K562 (cell line): ENCODE measurements around the gene ZNF234. TPM values are rescaled to one million over a fixed set of nuclear protein-coding genes. Genes with fewer than 3 reads are reported as not detected.
A peak's percentile ranks its signal among the peaks of the same experiment; 100 is the strongest.

ENCODE experiments used
- BCOR ChIP-seq: fragments of 450-650 bp; IDR thresholded peaks from 2 replicates; pipeline ENCODE4 v1.6.1; 2016
- CHCHD3 ChIP-seq: fragments of 250-450 bp; sonication (Bioruptor Pico); IDR thresholded peaks from 2 replicates; pipeline ENCODE4 v2.1.2; 2022; ENCODE audit warnings: mild to moderate bottlenecking
- CREM ChIP-seq: IDR thresholded peaks from 2 replicates; pipeline ENCODE4 v1.6.1; 2014; ENCODE audit warnings: antibody characterized with exemption, low read depth
- HOXB6 ChIP-seq: fragments of 250-450 bp; sonication (Bioruptor Pico); IDR thresholded peaks from 2 replicates; pipeline ENCODE4 v1.5.1; 2022; ENCODE audit warnings: mild to moderate bottlenecking, borderline replicate concordance
- NCOA6 ChIP-seq: fragments of 450-650 bp; IDR thresholded peaks from 2 replicates; pipeline ENCODE4 v1.6.1; 2017; ENCODE audit warnings: mild to moderate bottlenecking
- RUNX1 ChIP-seq: sonication (generic); IDR thresholded peaks from 2 replicates; pipeline ENCODE4 v1.6.1; 2016; ENCODE audit warnings: antibody characterized with exemption, low read depth
- SIRT6 ChIP-seq: IDR thresholded peaks from one replicate; pipeline ENCODE4 v1.6.1; 2012; ENCODE audit warnings: low read depth, mild to moderate bottlenecking, control low read depth, inconsistent platforms, low read length, moderate library complexity
- SMARCC2 ChIP-seq: fragments of 450-650 bp; IDR thresholded peaks from 2 replicates; pipeline ENCODE4 v1.6.1; 2017; ENCODE audit warnings: antibody characterized with exemption, moderate library complexity, mild to moderate bottlenecking, low read depth
- SREBF1 ChIP-seq: fragments of 150-350 bp; IDR thresholded peaks from 2 replicates; pipeline ENCODE4 v1.6.1; 2014; ENCODE audit warnings: antibody characterized with exemption, low read depth, low read length, borderline replicate concordance
- TFAM ChIP-seq: fragments of 250-450 bp; sonication (Bioruptor Pico); conservative IDR thresholded peaks from 2 replicates; pipeline ENCODE4 v1.5.0; 2021; ENCODE audit warnings: mild to moderate bottlenecking, moderate library complexity
- ZBTB26 ChIP-seq: fragments of 450-650 bp; formaldehyde crosslinking; IDR thresholded peaks from 2 replicates; pipeline ENCODE4 v1.4.0; 2022; ENCODE audit warnings: missing genetic modification characterization
- ZBTB33 ChIP-seq: sonication (generic); formaldehyde crosslinking; IDR thresholded peaks from 2 replicates; pipeline ENCODE4 v1.8.1; 2023; ENCODE audit warnings: mild to moderate bottlenecking, missing genetic modification reagents
- ZFPM2 ChIP-seq: fragments of 250-450 bp; sonication (Bioruptor Pico); IDR thresholded peaks from 2 replicates; pipeline ENCODE4 v1.5.1; 2022; ENCODE audit warnings: mild to moderate bottlenecking
- ZKSCAN1 ChIP-seq: fragments of 150-350 bp; IDR thresholded peaks from 2 replicates; pipeline ENCODE4 v1.6.1; 2016; ENCODE audit warnings: low read depth, low read length
- polyA plus RNA-seq, 8 experiments: library from polyadenylated mRNA; depleted of rRNA in 4 of 8; stranded (reverse) in 5 of 8; unstranded in 3 of 8; fragments of >200 nt; fragmentation: Nextera tagmentation in 2 of 8; fragmentation: Illumina TruSeq in 1 of 8; extraction: Ambion mirVana in 2 of 8; extraction: Trizol in 1 of 8; gene quantifications; 2 replicates each; pipeline versions ENCODE4 v1.2.1 to v1.2.3, GENCODE V29; 2011 to 2014; ENCODE audit warnings: inconsistent platforms in 1 of 8, missing spikeins in 1 of 8
- total RNA-seq, 7 experiments: library from RNA; depleted of rRNA in 6 of 7; stranded (reverse); fragments of >200 nt in 6 of 7; fragmentation: Illumina TruSeq in 2 of 7; extraction: Trizol in 2 of 7; gene quantifications; 2 replicates each; pipeline versions ENCODE4 v1.2.1 to v1.2.3, GENCODE V29; 2011 to 2021; ENCODE audit warnings: low replicate concordance in 1 of 7
- TF ChIP-seq, protein P1 (sequence below), 2 experiments: fragments of 450-650 bp; conservative IDR thresholded peaks; 2 replicates each; pipeline ENCODE4 v1.6.1; 2017; ENCODE audit warnings: mild to moderate bottlenecking in 2 of 2, moderate library complexity in 2 of 2
- TF ChIP-seq, protein P2 (sequence below): fragments of 450-650 bp; IDR thresholded peaks from 2 replicates; pipeline ENCODE4 v1.7.0; 2016; ENCODE audit warnings: borderline replicate concordance

The ZNF234 gene
- total and polyA plus RNA-seq, 9 of the 15 experiments (the other 6 are each of a cell fraction or from before 2014, with no cell fraction given) = 0.82 to 2.9 (median 1.5) TPM

- TF ChIP-seq ZBTB26 (no peak), BCOR (no peak), NCOA6 (no peak), CHCHD3 (CRISPR knock-in tag) (no peak), SREBF1 (no peak), ZKSCAN1 (no peak), SIRT6 (no peak), TFAM (no peak), SMARCC2 (no peak), CREM (peak; percentile 71; the same call in 1 of the 2 replicates), ZBTB33 (CRISPR knock-in tag) (no peak), ZFPM2 (no peak), HOXB6 (CRISPR knock-in tag) (no peak), RUNX1 (no peak)
- TF ChIP-seq, protein P1, sequence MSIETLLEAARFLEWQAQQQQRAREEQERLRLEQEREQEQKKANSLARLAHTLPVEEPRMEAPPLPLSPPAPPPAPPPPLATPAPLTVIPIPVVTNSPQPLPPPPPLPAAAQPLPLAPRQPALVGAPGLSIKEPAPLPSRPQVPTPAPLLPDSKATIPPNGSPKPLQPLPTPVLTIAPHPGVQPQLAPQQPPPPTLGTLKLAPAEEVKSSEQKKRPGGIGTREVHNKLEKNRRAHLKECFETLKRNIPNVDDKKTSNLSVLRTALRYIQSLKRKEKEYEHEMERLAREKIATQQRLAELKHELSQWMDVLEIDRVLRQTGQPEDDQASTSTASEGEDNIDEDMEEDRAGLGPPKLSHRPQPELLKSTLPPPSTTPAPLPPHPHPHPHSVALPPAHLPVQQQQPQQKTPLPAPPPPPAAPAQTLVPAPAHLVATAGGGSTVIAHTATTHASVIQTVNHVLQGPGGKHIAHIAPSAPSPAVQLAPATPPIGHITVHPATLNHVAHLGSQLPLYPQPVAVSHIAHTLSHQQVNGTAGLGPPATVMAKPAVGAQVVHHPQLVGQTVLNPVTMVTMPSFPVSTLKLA (conservative IDR thresholded peaks at IDR 0.05) = peak in 1 of 2 experiments; percentile 35; a peak in 3 of 4 replicates
- TF ChIP-seq, protein P2, sequence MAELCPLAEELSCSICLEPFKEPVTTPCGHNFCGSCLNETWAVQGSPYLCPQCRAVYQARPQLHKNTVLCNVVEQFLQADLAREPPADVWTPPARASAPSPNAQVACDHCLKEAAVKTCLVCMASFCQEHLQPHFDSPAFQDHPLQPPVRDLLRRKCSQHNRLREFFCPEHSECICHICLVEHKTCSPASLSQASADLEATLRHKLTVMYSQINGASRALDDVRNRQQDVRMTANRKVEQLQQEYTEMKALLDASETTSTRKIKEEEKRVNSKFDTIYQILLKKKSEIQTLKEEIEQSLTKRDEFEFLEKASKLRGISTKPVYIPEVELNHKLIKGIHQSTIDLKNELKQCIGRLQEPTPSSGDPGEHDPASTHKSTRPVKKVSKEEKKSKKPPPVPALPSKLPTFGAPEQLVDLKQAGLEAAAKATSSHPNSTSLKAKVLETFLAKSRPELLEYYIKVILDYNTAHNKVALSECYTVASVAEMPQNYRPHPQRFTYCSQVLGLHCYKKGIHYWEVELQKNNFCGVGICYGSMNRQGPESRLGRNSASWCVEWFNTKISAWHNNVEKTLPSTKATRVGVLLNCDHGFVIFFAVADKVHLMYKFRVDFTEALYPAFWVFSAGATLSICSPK = no peak
Measured at GRCh38 chr19:44207126-44207803, 65.9 kb downstream of the ZNF234 start (continued).
